SH-SY5Y (cell line): Measurements from ENCODE around the gene THADA.

ENCODE experiments used
- GATA2 ChIP-seq: IDR thresholded peaks from 2 replicates; pipeline ENCODE4 v1.6.1; 2011; ENCODE audit warnings: mild to moderate bottlenecking, low read depth, low read length
- GATA3 ChIP-seq: IDR thresholded peaks from 2 replicates; pipeline ENCODE4 v1.6.1; 2011; ENCODE audit warnings: low read depth, mild to moderate bottlenecking, low read length, moderate library complexity

THADA gene

GRCh38 chr2:43192744-43193651 lies 402.8 kb downstream of the THADA start:
- no peak for TF ChIP-seq GATA3
- TF ChIP-seq GATA2: no peak

GRCh38 chr2:43191947-43192516 lies 403.8 kb downstream of the THADA start:
- TF ChIP-seq GATA2 (no peak), GATA3 (no peak)

GRCh38 chr2:43190311-43191052 lies 405.4 kb downstream of the THADA start:
- no peak for TF ChIP-seq GATA3
- no peak for TF ChIP-seq GATA2

GRCh38 chr2:43188561-43189386 lies 407.1 kb downstream of the THADA start:
- TF ChIP-seq GATA3 (no peak), GATA2 (no peak)

- TF ChIP-seq GATA3 (no peak), GATA2 (no peak)
Measured at GRCh38 chr2:43186679-43187374, 409.0 kb downstream of the THADA start.

- TF ChIP-seq GATA2 (no peak), GATA3 (no peak)
Measured at GRCh38 chr2:43186321-43186678, 409.5 kb downstream of the THADA start.

GRCh38 chr2:43185146-43185545 lies 410.7 kb downstream of the THADA start:
- no peak for TF ChIP-seq GATA3
- no peak for TF ChIP-seq GATA2

GRCh38 chr2:43184339-43184895 lies 411.4 kb downstream of the THADA start:
- TF ChIP-seq GATA2 (no peak), GATA3 (no peak)

GRCh38 chr2:43183743-43184142 lies 412.1 kb downstream of the THADA start:
- TF ChIP-seq GATA3 (no peak), GATA2 (no peak)

GRCh38 chr2:43180897-43181296 lies 414.9 kb downstream of the THADA start:
- TF ChIP-seq GATA2: no peak
